Panc1 (cell line): ENCODE results near the gene CBX7. TPM values are rescaled to one million over a fixed set of nuclear protein-coding genes. Genes with fewer than 3 reads are reported as not detected.
"Not testable (repeated sequence)": the region's sequence is repeated elsewhere in the genome, so short reads cannot be mapped to it uniquely, and the experiment has no call there.

Experiments
- ATAC-seq: fragments of 200-7000 bp; cut with Tn5 transposase; 2 replicates; pipeline ENCODE4 v1.9.1; 2020; ENCODE audit warnings: mild to moderate bottlenecking, moderate library complexity
- BruUV-seq: library from RNA; stranded (reverse); fragments of 400-500 nt; replicated peaks from 2 replicates; lab custom pipeline; 2021; lab: Mats Ljungman, UMichigan
- CTCF ChIA-PET: fragments of 300-600 bp; sonication (Branson Sonifier 250); formaldehyde crosslinking; loops from one replicate; lab custom pipeline; 2022; ENCODE audit warnings: antibody characterized with exemption; lab: Charles Lee
- POLR2A ChIA-PET: fragments of 300-600 bp; sonication (Branson Sonifier 250); formaldehyde crosslinking; loops from one replicate; lab custom pipeline; 2022; ENCODE audit warnings: antibody characterized with exemption; lab: Charles Lee
- DNase-seq: peaks from one replicate; pipeline ENCODE4 v3.0.0-alpha.2; 2010; ENCODE audit warnings: low read depth, low spot score
- H3K27ac ChIP-seq: 2 replicates; pipeline ENCODE4 v1.5.1; 2011; ENCODE audit warnings: mild to moderate bottlenecking, low read length, inconsistent platforms
- H3K27me3 ChIP-seq: fragments of 200-500 bp; sonication (Bioruptor generic); 2 replicates; pipeline ENCODE4 v1.6.0; 2014; ENCODE audit warnings: low read length, inconsistent platforms; ENCODE audit not compliant: control insufficient read depth, insufficient read depth
- H3K36me3 ChIP-seq: fragments of 200-500 bp; sonication (Bioruptor generic); 2 replicates; pipeline ENCODE4 v1.5.1; 2014; ENCODE audit warnings: inconsistent platforms, mild to moderate bottlenecking, low read length, moderate library complexity; ENCODE audit not compliant: control insufficient read depth, insufficient read depth
- H3K4me1 ChIP-seq: 2 replicates; pipeline ENCODE4 v1.5.1; 2011; ENCODE audit warnings: inconsistent platforms, mild to moderate bottlenecking, low read length, moderate library complexity; ENCODE audit not compliant: control insufficient read depth, insufficient read depth
- H3K4me3 ChIP-seq, 2 experiments: 2 replicates each; pipeline ENCODE4 v1.5.1; 2011 to 2012; ENCODE audit warnings: low read depth in 2 of 2, low read length in 2 of 2, mild to moderate bottlenecking in 2 of 2, inconsistent platforms in 1 of 2, moderate library complexity in 1 of 2
- H3K9me3 ChIP-seq: fragments of 200-500 bp; sonication (Bioruptor generic); 2 replicates; pipeline ENCODE4 v1.5.1; 2014; ENCODE audit warnings: low read depth, mild to moderate bottlenecking, inconsistent platforms, low read length, moderate library complexity; ENCODE audit not compliant: control insufficient read depth, insufficient read depth
- POLR2AphosphoS5 ChIP-seq: IDR thresholded peaks from 2 replicates; pipeline ENCODE4 v1.6.1; 2012; ENCODE audit warnings: mild to moderate bottlenecking, low read depth, low read length, moderate library complexity
- SIN3A ChIP-seq: IDR thresholded peaks from 2 replicates; pipeline ENCODE4 v1.6.1; 2012; ENCODE audit warnings: low read depth, mild to moderate bottlenecking, low read length, moderate library complexity, borderline replicate concordance; ENCODE audit not compliant: insufficient read depth
- TCF7L2 ChIP-seq: IDR thresholded peaks from 2 replicates; pipeline ENCODE4 v1.6.1; 2011; ENCODE audit warnings: mild to moderate bottlenecking, low read depth, low read length, inconsistent platforms
- in situ Hi-C: cut with HindIII; loops from 2 replicates; pipeline ENCODE4 v1.10.0; 2016; ENCODE audit warnings: low sequenced_read_pairs, low pct_unique_long_range_greater_than_20kb
- intact Hi-C: fragments of 100-400 bp; cut with micrococcal nuclease; formaldehyde crosslinking; loops from one replicate; pipeline ENCODE4 v1.10.0; 2022; ENCODE audit not compliant: unreplicated experiment
- total RNA-seq: library from RNA; stranded (reverse); gene quantifications from one replicate; pipeline ENCODE4 v1.2.1, GENCODE V29; 2021; ENCODE audit not compliant: unreplicated experiment
- TF ChIP-seq, protein P1 (sequence below), 2 experiments: IDR thresholded peaks; 2 replicates each; pipeline ENCODE4 v1.6.1; 2011 to 2012; ENCODE audit warnings: low read depth in 2 of 2, control low read depth in 1 of 2, low read length in 1 of 2, mild to moderate bottlenecking in 1 of 2, moderate library complexity in 1 of 2; ENCODE audit not compliant: insufficient read depth in 1 of 2
- TF ChIP-seq, protein P2 (sequence below): fragments of 450-650 bp; IDR thresholded peaks from 2 replicates; pipeline ENCODE4 v1.5.1; 2017; ENCODE audit warnings: mild to moderate bottlenecking

The CBX7 gene
- total RNA-seq, 1 experiment from 2014 or later = 14.5 TPM

DNA sequence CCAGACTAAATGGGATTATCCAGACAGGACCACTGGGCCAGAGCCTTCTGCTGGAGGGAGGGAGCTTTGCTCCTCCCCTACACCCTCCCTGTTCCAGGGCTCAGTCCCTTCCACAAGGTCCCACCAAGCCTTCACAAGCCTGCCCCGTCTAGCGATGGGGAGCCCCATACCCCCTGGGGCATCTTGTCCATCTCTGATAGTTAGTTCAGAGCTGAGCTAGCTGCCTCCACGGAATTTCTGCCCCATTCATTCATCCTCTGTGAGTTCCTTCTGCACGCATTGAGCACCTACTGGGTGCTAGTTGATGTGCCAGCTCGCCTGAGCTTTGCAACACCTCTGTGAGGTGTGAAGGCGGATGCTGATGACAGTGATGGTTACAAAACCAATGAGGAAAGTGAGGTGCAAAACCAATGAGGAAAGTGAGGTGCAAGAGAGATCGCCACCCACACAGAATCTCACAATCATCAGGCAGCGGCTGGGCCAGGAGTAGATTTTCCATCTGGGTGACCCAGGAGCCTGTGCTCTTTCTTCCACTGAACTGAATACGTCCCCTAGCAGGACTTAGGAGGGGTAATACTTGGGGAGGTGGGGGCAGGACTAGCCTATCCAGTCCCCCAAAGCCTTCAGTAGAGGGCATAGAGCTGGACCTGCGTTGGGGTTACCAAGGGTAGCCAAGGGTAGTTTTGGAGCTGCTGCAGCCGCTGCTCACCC lies 21.5 kb upstream of the CBX7 start:
- no peak for ATAC-seq
- no peak for DNase-seq
- ChIA-PET CTCF (interaction anchor here (0.5 to 0.9 kb wide), 3 partner anchors 42 to 136 kb away, joined by 3 to 12 read pairs (median 3); no protein-coding TSS in a partner anchor), POLR2A (no interaction called here)
- Histone ChIP-seq H3K27me3 (no peaks in the 10 kb centered on the region), H3K36me3 (no peaks in the 10 kb centered on the region), H3K4me3 (no peak overlapping the region), H3K27ac (peak overlapping the region; percentile 97), H3K9me3 (no peaks in the 10 kb centered on the region), H3K4me1 (peaks cover 71% of the 10 kb centered on the region)
- intact Hi-C loops = loop anchor here (5.0 kb wide), 2 partner anchors 58 to 138 kb away; no protein-coding TSS in a partner anchor
- TF ChIP-seq, protein P1, sequence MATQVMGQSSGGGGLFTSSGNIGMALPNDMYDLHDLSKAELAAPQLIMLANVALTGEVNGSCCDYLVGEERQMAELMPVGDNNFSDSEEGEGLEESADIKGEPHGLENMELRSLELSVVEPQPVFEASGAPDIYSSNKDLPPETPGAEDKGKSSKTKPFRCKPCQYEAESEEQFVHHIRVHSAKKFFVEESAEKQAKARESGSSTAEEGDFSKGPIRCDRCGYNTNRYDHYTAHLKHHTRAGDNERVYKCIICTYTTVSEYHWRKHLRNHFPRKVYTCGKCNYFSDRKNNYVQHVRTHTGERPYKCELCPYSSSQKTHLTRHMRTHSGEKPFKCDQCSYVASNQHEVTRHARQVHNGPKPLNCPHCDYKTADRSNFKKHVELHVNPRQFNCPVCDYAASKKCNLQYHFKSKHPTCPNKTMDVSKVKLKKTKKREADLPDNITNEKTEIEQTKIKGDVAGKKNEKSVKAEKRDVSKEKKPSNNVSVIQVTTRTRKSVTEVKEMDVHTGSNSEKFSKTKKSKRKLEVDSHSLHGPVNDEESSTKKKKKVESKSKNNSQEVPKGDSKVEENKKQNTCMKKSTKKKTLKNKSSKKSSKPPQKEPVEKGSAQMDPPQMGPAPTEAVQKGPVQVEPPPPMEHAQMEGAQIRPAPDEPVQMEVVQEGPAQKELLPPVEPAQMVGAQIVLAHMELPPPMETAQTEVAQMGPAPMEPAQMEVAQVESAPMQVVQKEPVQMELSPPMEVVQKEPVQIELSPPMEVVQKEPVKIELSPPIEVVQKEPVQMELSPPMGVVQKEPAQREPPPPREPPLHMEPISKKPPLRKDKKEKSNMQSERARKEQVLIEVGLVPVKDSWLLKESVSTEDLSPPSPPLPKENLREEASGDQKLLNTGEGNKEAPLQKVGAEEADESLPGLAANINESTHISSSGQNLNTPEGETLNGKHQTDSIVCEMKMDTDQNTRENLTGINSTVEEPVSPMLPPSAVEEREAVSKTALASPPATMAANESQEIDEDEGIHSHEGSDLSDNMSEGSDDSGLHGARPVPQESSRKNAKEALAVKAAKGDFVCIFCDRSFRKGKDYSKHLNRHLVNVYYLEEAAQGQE (IDR thresholded peaks at IDR 0.05; ENCODE audit: insufficient read depth in 1 of 2, low read depth in 2 of 2, low read length in 1 of 2) = no peak
- TF ChIP-seq TCF7L2 (no peak), POLR2AphosphoS5 (no peak), SIN3A (no peak)
- TF ChIP-seq, protein P2, sequence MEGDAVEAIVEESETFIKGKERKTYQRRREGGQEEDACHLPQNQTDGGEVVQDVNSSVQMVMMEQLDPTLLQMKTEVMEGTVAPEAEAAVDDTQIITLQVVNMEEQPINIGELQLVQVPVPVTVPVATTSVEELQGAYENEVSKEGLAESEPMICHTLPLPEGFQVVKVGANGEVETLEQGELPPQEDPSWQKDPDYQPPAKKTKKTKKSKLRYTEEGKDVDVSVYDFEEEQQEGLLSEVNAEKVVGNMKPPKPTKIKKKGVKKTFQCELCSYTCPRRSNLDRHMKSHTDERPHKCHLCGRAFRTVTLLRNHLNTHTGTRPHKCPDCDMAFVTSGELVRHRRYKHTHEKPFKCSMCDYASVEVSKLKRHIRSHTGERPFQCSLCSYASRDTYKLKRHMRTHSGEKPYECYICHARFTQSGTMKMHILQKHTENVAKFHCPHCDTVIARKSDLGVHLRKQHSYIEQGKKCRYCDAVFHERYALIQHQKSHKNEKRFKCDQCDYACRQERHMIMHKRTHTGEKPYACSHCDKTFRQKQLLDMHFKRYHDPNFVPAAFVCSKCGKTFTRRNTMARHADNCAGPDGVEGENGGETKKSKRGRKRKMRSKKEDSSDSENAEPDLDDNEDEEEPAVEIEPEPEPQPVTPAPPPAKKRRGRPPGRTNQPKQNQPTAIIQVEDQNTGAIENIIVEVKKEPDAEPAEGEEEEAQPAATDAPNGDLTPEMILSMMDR = no peak
- no TSS peak for BruUV-seq
- in situ Hi-C loops = no loop called here

DNA sequence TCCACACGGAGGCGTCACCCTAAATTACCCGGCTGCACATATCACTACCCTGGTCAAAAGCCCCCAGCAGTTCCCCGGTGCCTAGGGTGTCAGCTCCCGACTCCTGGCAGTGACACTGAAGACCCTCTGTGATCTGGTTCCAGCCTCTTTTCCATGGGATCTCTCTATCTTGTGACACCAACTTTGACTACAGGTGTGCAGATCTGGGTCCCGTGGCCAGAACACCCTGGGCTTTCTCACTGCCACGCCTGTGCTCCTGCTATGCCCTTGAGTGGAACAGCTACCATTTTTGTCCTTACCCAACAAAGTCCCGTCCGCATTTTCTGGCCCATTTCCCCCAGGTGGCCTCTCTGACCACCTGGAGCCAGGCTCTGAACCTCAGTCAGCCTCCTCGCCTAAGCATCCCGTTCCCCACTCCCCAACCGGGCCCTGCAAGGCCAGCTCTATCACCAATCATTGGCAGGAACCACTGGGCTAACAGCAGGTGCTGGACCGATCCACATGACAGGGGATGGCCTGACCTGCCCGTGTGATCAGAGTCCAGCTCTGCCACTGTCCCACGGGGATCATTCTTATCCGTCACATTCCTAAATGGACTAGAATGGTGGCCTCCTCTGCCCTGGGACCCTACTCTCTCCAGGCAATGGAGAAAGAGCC lies 20.7 kb upstream of the CBX7 start:
- ATAC-seq (no peak), DNase-seq (no peak)
- Histone ChIP-seq H3K27me3 (no peaks in the 10 kb centered on the region), H3K9me3 (no peaks in the 10 kb centered on the region), H3K4me1 (peaks cover 71% of the 10 kb centered on the region), H3K27ac (peak overlapping the region; percentile 97), H3K4me3 (no peak overlapping the region), H3K36me3 (no peaks in the 10 kb centered on the region)
- ChIA-PET CTCF (interaction anchor here (0.6 to 0.9 kb wide), 3 partner anchors 56 to 137 kb away, joined by 3 read pairs; no protein-coding TSS in a partner anchor), POLR2A (no interaction called here)
- in situ Hi-C loops (no loop called here), intact Hi-C loops (loop anchor here (5.0 kb wide), 2 partner anchors 59 to 139 kb away; no protein-coding TSS in a partner anchor)
- BruUV-seq = no TSS peak
- TF ChIP-seq, protein P2 = no peak
- TF ChIP-seq SIN3A (no peak), TCF7L2 (no peak), POLR2AphosphoS5 (no peak)
- TF ChIP-seq, protein P1 (IDR thresholded peaks at IDR 0.05; ENCODE audit: insufficient read depth in 1 of 2, low read depth in 2 of 2, low read length in 1 of 2) = no peak

DNA sequence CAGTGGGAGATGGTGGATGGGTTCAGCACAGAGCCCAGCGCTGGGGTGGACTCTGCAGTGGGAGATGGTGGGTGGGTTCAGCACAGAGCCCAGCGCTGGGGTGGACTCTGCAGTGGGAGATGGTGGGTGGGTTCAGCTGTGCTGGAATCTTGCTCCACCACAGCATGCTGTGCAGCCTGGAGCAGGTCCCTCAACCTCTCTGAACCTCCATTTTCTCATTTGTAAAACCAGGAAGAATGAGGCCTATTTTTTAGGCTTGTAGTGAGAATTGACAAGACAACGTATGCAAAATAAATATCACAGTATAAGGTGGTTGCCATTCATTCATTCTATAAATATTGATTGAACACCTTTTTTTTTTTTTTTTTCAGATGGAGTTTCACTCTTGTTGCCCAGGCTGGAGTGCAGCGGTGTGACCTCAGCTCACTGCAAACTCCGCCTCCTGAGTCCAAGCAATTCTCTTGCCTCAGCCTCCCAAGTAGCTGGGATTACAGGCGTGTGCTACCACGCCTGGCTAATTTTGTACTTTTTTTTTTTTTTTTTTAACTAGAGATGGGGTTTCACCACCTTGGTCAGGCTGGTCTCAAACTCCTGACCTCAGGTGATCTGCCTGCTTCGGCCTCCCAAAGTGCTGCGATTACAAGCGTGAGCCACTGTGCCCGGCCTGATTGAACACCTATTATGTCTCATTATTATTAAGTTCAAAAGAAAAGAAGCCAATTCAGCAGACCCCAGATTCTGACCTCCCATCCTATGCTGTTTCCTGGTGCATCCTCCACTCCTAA lies 20.0 kb upstream of the CBX7 start:
- Histone ChIP-seq H3K4me1 (peaks cover 70% of the 10 kb centered on the region), H3K27ac (peak overlapping the region; percentile 97)
- H3K36me3 ChIP-seq, POLR2A ChIA-PET, H3K4me3 ChIP-seq, H3K27me3 ChIP-seq, DNase-seq, H3K9me3 ChIP-seq, ATAC-seq, BruUV-seq, in situ Hi-C loops: not testable (repeated sequence)
- intact Hi-C loops = loop anchor here (5.0 kb wide), 2 partner anchors 60 to 140 kb away; no protein-coding TSS in a partner anchor
- CTCF ChIA-PET = interaction anchor here (0.6 to 1.1 kb wide), 2 partner anchors 57 to 144 kb away, joined by 3 read pairs; no protein-coding TSS in a partner anchor
